Measurements from ENCODE around the gene RAB26. TPM values are rescaled to one million over a fixed set of nuclear protein-coding genes. Genes with fewer than 3 reads are reported as not detected.

Gene RAB26
- total and polyA plus RNA-seq, 2 of the 13 experiments (the other 11 are each of a cell fraction or from before 2014, with no cell fraction given) = 0.86 to 3.6 TPM

GRCh38 chr16:2157480-2158261 is 9.2 kb downstream of the RAB26 start (continued):
- TF ChIP-seq ZNF609 (CRISPR knock-in tag; IDR thresholded peaks at IDR 0.05; ENCODE audit: borderline replicate concordance) (peak; percentile 72; the same call in 1 of the 2 replicates), CEBPZ (IDR thresholded peaks at IDR 0.05; ENCODE audit: low read length) (no peak), CBX5 (CRISPR knock-in tag; IDR thresholded peaks at IDR 0.05; ENCODE audit: borderline replicate concordance) (peak; percentile 50; the same call in 1 of the 2 replicates), ZMAT3 (CRISPR knock-in tag; conservative IDR thresholded peaks at IDR 0.05) (no peak), THYN1 (CRISPR knock-in tag; IDR thresholded peaks at IDR 0.05; ENCODE audit: borderline replicate concordance, low read depth) (no peak), HIC2 (CRISPR knock-in tag; IDR thresholded peaks at IDR 0.05; ENCODE audit: low read depth) (peak; percentile 78), CEBPG (CRISPR knock-in tag; IDR thresholded peaks at IDR 0.05) (0 out of 2 replicates have a peak, but pooled peaks have one; percentile 15), ZNF550 (CRISPR knock-in tag; IDR thresholded peaks at IDR 0.05; ENCODE audit: borderline replicate concordance) (no peak), HBP1 (CRISPR knock-in tag; IDR thresholded peaks at IDR 0.05; ENCODE audit: low read depth) (peak; percentile 36; the same call in 1 of the 2 replicates), ZSCAN31 (CRISPR knock-in tag; IDR thresholded peaks at IDR 0.05; ENCODE audit: low read depth) (0 out of 2 replicates have a peak, but pooled peaks have one; percentile 24), HDAC2 (CRISPR knock-in tag; IDR thresholded peaks at IDR 0.05) (peak; percentile 95)
